WTC11 (cell line): ENCODE results near the gene TNK1. TPM values are rescaled to one million over a fixed set of nuclear protein-coding genes. Genes with fewer than 3 reads are reported as not detected.
"Not testable (repeated sequence)": the region's sequence is repeated elsewhere in the genome, so short reads cannot be mapped to it uniquely, and the experiment has no call there.

ENCODE experiments used
- ATAC-seq: fragments of 200-7000 bp; cut with Tn5 transposase; 2 replicates; pipeline ENCODE4 v1.10.0; 2021; ENCODE audit warnings: mild to moderate bottlenecking, moderate library complexity
- CTCF ChIA-PET: fragments of 300-600 bp; sonication (Branson Sonifier 250); formaldehyde crosslinking; loops from one replicate; lab custom pipeline; 2021; ENCODE audit warnings: antibody characterized with exemption; lab: Charles Lee
- POLR2A ChIA-PET: fragments of 350-600 bp; sonication (Branson Sonifier 250); formaldehyde crosslinking; loops from one replicate; lab custom pipeline; 2021; ENCODE audit warnings: antibody characterized with exemption; lab: Charles Lee
- DNase-seq: peaks from one replicate; pipeline ENCODE4 v3.0.0; 2021; ENCODE audit warnings: low spot score
- H3K27ac Mint-ChIP-seq: 2 replicates; pipeline ENCODE4 v1.8.0; 2021; ENCODE audit warnings: mixed read lengths
- H3K27me3 Mint-ChIP-seq: 2 replicates; pipeline ENCODE4 v1.8.0; 2021; ENCODE audit warnings: low read depth, mild to moderate bottlenecking, moderate library complexity, mixed read lengths
- H3K36me3 Mint-ChIP-seq: 2 replicates; pipeline ENCODE4 v1.8.0; 2021; ENCODE audit warnings: mixed read lengths
- H3K4me1 Mint-ChIP-seq: 2 replicates; pipeline ENCODE4 v1.8.0; 2022; ENCODE audit warnings: mixed read lengths
- H3K4me3 Mint-ChIP-seq: 2 replicates; pipeline ENCODE4 v1.8.0; 2021; ENCODE audit warnings: mild to moderate bottlenecking, moderate library complexity, mixed read lengths
- H3K9me3 Mint-ChIP-seq: 2 replicates; pipeline ENCODE4 v1.8.0; 2021; ENCODE audit warnings: mixed read lengths
- CBFB ChIP-seq: sonication (generic); formaldehyde crosslinking; IDR thresholded peaks from 2 replicates; pipeline ENCODE4 v1.8.1; 2022; ENCODE audit warnings: mild to moderate bottlenecking, low read depth, missing genetic modification reagents
- EMX1 ChIP-seq: fragments of 250-450 bp; sonication (Bioruptor Pico); IDR thresholded peaks from 2 replicates; pipeline ENCODE4 v1.8.0; 2021; ENCODE audit warnings: mild to moderate bottlenecking
- FOXK1 ChIP-seq: sonication (generic); formaldehyde crosslinking; IDR thresholded peaks from 2 replicates; pipeline ENCODE4 v1.8.0; 2022; ENCODE audit warnings: mild to moderate bottlenecking, moderate library complexity, missing genetic modification reagents
- FOXP1 ChIP-seq: sonication (generic); formaldehyde crosslinking; IDR thresholded peaks from 2 replicates; pipeline ENCODE4 v1.8.0; 2022; ENCODE audit warnings: missing genetic modification reagents, mild to moderate bottlenecking, moderate library complexity, borderline replicate concordance
- GABPB1 ChIP-seq: sonication (generic); formaldehyde crosslinking; IDR thresholded peaks from 2 replicates; pipeline ENCODE4 v1.8.1; 2023; ENCODE audit warnings: mild to moderate bottlenecking, missing genetic modification reagents
- GTF2I ChIP-seq: fragments of 250-450 bp; sonication (Bioruptor Pico); conservative IDR thresholded peaks from 2 replicates; pipeline ENCODE4 v1.4.0; 2021; ENCODE audit warnings: mild to moderate bottlenecking
- JAZF1 ChIP-seq: fragments of 250-450 bp; sonication (Bioruptor Pico); IDR thresholded peaks from 2 replicates; pipeline ENCODE4 v1.9.0; 2021; ENCODE audit warnings: moderate library complexity, mild to moderate bottlenecking, inconsistent platforms
- MAX ChIP-seq: sonication (generic); formaldehyde crosslinking; IDR thresholded peaks from 2 replicates; pipeline ENCODE4 v1.8.0; 2022; ENCODE audit warnings: mild to moderate bottlenecking, missing genetic modification reagents
- MLX ChIP-seq: sonication (generic); formaldehyde crosslinking; IDR thresholded peaks from 2 replicates; pipeline ENCODE4 v1.8.1; 2023; ENCODE audit warnings: mild to moderate bottlenecking, missing genetic modification reagents, moderate library complexity
- MYBL2 ChIP-seq: sonication (generic); formaldehyde crosslinking; IDR thresholded peaks from 2 replicates; pipeline ENCODE4 v1.8.1; 2023; ENCODE audit warnings: mild to moderate bottlenecking, moderate library complexity, missing genetic modification reagents
- NFE2L1 ChIP-seq: sonication (generic); formaldehyde crosslinking; IDR thresholded peaks from 2 replicates; pipeline ENCODE4 v1.8.1; 2023; ENCODE audit warnings: missing genetic modification reagents
- NR2C2 ChIP-seq: sonication (generic); formaldehyde crosslinking; IDR thresholded peaks from 2 replicates; pipeline ENCODE4 v1.8.0; 2022; ENCODE audit warnings: mild to moderate bottlenecking, missing genetic modification reagents
- NR3C1 ChIP-seq: sonication (generic); formaldehyde crosslinking; conservative IDR thresholded peaks from 2 replicates; pipeline ENCODE4 v1.8.1; 2023; ENCODE audit warnings: low read depth, mild to moderate bottlenecking, missing genetic modification reagents
- RELA ChIP-seq: sonication (generic); formaldehyde crosslinking; IDR thresholded peaks from 2 replicates; pipeline ENCODE4 v1.8.1; 2022; ENCODE audit warnings: missing genetic modification reagents, mild to moderate bottlenecking, borderline replicate concordance
- SP1 ChIP-seq: sonication (generic); formaldehyde crosslinking; conservative IDR thresholded peaks from 2 replicates; pipeline ENCODE4 v1.8.1; 2022; ENCODE audit warnings: missing genetic modification reagents
- TEAD1 ChIP-seq: sonication (generic); formaldehyde crosslinking; IDR thresholded peaks from 2 replicates; pipeline ENCODE4 v1.8.0; 2022; ENCODE audit warnings: mild to moderate bottlenecking, missing genetic modification reagents
- TP53 ChIP-seq: sonication (generic); formaldehyde crosslinking; IDR thresholded peaks from 2 replicates; pipeline ENCODE4 v1.8.1; 2023; ENCODE audit warnings: mild to moderate bottlenecking, missing genetic modification reagents
- USF1 ChIP-seq: sonication (generic); formaldehyde crosslinking; IDR thresholded peaks from 2 replicates; pipeline ENCODE4 v1.8.0; 2022; ENCODE audit warnings: mild to moderate bottlenecking, missing genetic modification reagents
- ZBTB43 ChIP-seq: sonication (generic); formaldehyde crosslinking; IDR thresholded peaks from 2 replicates; pipeline ENCODE4 v1.8.1; 2023; ENCODE audit warnings: mild to moderate bottlenecking, missing genetic modification reagents
- ZNF281 ChIP-seq: sonication (generic); formaldehyde crosslinking; IDR thresholded peaks from 2 replicates; pipeline ENCODE4 v1.8.0; 2023; ENCODE audit warnings: mild to moderate bottlenecking, missing genetic modification reagents
- ZSCAN18 ChIP-seq: fragments of 250-450 bp; sonication (Bioruptor Pico); IDR thresholded peaks from 2 replicates; pipeline ENCODE4 v2.1.2; 2022; ENCODE audit warnings: mild to moderate bottlenecking, moderate library complexity
- total RNA-seq: library from RNA; stranded (reverse); gene quantifications from 3 replicates; pipeline ENCODE4 v1.2.3, GENCODE V29; 2021

Gene TNK1
- total RNA-seq, 1 experiment from 2014 or later: 9.3 TPM

- TF ChIP-seq MLX (CRISPR knock-in tag): no peak
- TF ChIP-seq CBFB (CRISPR knock-in tag): no peak
- no peak for TF ChIP-seq ZBTB43 (CRISPR knock-in tag)
- no peak for TF ChIP-seq NR2C2 (CRISPR knock-in tag)
Observed at GRCh38 chr17:7334938-7335538, 45.9 kb upstream of the TNK1 start (continued).

- not testable (repeated sequence) for H3K36me3 Mint-ChIP-seq, ATAC-seq, DNase-seq, H3K27me3 Mint-ChIP-seq, H3K9me3 Mint-ChIP-seq
- Mint-ChIP-seq H3K4me3 (peak overlapping the region; percentile 63; the same call in 1 of the 2 replicates), H3K4me1 (peaks cover 35% of the 10 kb centered on the region), H3K27ac (peak overlapping the region; percentile 92)
- CTCF ChIA-PET: interaction anchor here (0.6 to 2.8 kb wide), 14 partner anchors 12 to 321 kb away, joined by 3 to 20 read pairs (median 6); partner anchors contain the start of genes KCTD11, PLSCR3, SLC2A4 and TMEM102
- POLR2A ChIA-PET: interaction anchor here (0.6 to 2.5 kb wide), 3 partner anchors 14 to 98 kb away, joined by 3 to 22 read pairs (median 3); no protein-coding TSS in a partner anchor
Observed at GRCh38 chr17:7335765-7336164, 45.1 kb upstream of the TNK1 start.

GRCh38 chr17:7336240-7337175, 44.4 kb upstream of the TNK1 start, which contains the start of gene ACAP1:
TSS of gene ACAP1 (plus strand) at chr17:7336529. CDS start at chr17:7336735, 206 bp downstream.
- H3K27ac Mint-ChIP-seq: peak within 1 kb of the TSS; percentile 98
- H3K4me3 Mint-ChIP-seq: peak within 1 kb of the TSS; percentile 63
- POLR2A ChIA-PET: interaction anchor here (0.6 to 2.5 kb wide), 12 partner anchors 13 to 301 kb away, joined by 3 to 22 read pairs (median 4); partner anchors contain the start of genes GPS2, SLC16A13 and TMEM256
- TF ChIP-seq GTF2I (no peak), TP53 (no peak), ZNF281 (CRISPR knock-in tag) (peak; percentile 98), MYBL2 (CRISPR knock-in tag) (peak; percentile 67; the same call in 1 of the 2 replicates), NR3C1 (CRISPR knock-in tag) (no peak), MAX (peak; percentile 61), SP1 (CRISPR knock-in tag) (peak; percentile 64), FOXP1 (peak; percentile 73; the same call in 1 of the 2 replicates), FOXK1 (CRISPR knock-in tag) (0 out of 2 replicates have a peak, but pooled peaks have one; percentile 51), RELA (CRISPR knock-in tag) (no peak), TEAD1 (CRISPR knock-in tag) (peak; percentile 64; the same call in 1 of the 2 replicates), USF1 (CRISPR knock-in tag) (no peak), NFE2L1 (CRISPR knock-in tag) (peak; percentile 71; the same call in 1 of the 2 replicates), JAZF1 (CRISPR knock-in tag) (no peak), ZSCAN18 (CRISPR knock-in tag) (no peak), GABPB1 (no peak), EMX1 (CRISPR knock-in tag) (no peak)

More at GRCh38 chr17:7336240-7337175, 44.4 kb upstream of the TNK1 start, which contains the start of gene ACAP1:
- Mint-ChIP-seq H3K36me3 (peaks cover 6% of the 10 kb centered on the region; the same call in 1 of the 2 replicates), H3K4me1 (peaks cover 34% of the 10 kb centered on the region), H3K27me3 (no peaks in the 10 kb centered on the region), H3K9me3 (no peaks in the 10 kb centered on the region)
- ATAC-seq: peak; percentile 96
- peak; percentile 78 for DNase-seq
- CTCF ChIA-PET: interaction anchor here (0.6 to 2.8 kb wide), 29 partner anchors 7 to 380 kb away, joined by 3 to 20 read pairs (median 5); partner anchors contain the start of genes KCTD11, PLSCR3, SLC2A4 and SOX15
